AG09309 (cell line): ENCODE measurements around the gene DCHS2.

Experiments
- DNase-seq: peaks from one replicate; pipeline ENCODE4 v3.0.0-alpha.2; 2010; ENCODE audit warnings: low read depth
- H3K4me3 ChIP-seq: 2 replicates; pipeline ENCODE4 v1.5.1; 2011; ENCODE audit warnings: mild to moderate bottlenecking, low read depth, low read length, moderate library complexity; ENCODE audit not compliant: control insufficient read depth
- TF ChIP-seq, protein P1 (sequence below): IDR thresholded peaks from 2 replicates; pipeline ENCODE4 v1.5.1; 2011; ENCODE audit warnings: mild to moderate bottlenecking, low read depth, low read length, inconsistent platforms; ENCODE audit not compliant: insufficient read depth, control insufficient read depth; ENCODE audit errors: missing control alignments

Gene DCHS2

DNA sequence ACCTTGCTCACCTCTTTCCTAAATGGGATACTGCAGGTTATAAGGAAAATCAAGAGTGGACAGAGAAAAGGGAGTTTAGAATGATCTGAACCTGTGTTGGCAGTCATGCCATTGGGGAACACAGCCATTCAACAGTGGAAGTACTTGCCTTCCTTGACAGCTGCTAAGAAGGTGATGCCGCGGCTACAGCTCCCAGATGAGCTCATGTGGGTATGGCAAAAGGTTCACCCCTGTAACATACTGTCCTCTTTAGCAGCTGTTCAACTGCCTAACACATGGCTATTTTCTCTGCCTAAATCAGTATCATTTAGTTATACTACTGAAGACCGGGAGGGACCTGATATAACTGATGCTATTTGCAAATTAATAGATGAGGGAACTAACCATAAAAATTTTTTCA, 76.8 kb downstream of the DCHS2 start:
- no peak overlapping the region for H3K4me3 ChIP-seq
- TF ChIP-seq, protein P1, sequence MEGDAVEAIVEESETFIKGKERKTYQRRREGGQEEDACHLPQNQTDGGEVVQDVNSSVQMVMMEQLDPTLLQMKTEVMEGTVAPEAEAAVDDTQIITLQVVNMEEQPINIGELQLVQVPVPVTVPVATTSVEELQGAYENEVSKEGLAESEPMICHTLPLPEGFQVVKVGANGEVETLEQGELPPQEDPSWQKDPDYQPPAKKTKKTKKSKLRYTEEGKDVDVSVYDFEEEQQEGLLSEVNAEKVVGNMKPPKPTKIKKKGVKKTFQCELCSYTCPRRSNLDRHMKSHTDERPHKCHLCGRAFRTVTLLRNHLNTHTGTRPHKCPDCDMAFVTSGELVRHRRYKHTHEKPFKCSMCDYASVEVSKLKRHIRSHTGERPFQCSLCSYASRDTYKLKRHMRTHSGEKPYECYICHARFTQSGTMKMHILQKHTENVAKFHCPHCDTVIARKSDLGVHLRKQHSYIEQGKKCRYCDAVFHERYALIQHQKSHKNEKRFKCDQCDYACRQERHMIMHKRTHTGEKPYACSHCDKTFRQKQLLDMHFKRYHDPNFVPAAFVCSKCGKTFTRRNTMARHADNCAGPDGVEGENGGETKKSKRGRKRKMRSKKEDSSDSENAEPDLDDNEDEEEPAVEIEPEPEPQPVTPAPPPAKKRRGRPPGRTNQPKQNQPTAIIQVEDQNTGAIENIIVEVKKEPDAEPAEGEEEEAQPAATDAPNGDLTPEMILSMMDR: no peak
- no peak for DNase-seq

DNA sequence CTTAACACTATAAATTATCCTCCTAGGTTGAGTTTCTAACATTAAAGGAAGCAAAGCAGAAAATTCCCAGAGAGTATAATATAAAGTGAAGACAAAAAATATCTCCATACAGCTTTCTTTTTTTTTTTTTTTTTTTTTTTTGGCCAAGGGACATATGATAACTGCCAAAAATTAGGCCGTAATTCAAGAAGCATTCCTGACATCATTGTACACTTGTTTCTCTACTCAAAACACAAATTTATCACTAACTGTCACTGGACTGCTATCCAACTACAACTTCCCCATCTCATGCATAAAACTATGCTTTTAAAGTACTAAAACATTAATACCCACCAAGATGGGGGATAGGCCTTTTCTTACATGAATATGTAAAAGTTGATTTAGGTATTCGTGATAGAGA, 77.2 kb downstream of the DCHS2 start:
- no peak for DNase-seq
- H3K4me3 ChIP-seq: no peak overlapping the region
- TF ChIP-seq, protein P1: no peak

DNA sequence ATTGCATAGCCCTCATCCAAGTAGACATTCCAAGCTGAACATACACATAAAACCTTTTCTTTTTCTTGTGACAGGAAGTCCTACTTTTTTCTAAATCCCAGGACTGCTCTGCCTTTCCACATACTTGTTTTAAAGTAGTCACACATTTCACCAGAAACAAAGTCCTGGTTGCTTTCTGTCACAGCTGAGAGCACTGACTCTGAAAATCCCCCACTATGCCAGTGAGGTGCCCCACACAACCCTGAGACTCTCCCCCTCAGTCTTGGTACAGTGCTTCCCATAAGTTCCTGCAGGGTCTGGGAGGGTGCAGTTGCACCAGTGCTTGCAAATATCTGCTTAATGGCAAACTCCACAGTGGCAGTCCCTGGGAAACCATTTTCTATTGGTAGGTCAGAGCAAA, 84.2 kb downstream of the DCHS2 start:
- no peak overlapping the region for H3K4me3 ChIP-seq
- no peak for DNase-seq
- TF ChIP-seq, protein P1: no peak

DNA sequence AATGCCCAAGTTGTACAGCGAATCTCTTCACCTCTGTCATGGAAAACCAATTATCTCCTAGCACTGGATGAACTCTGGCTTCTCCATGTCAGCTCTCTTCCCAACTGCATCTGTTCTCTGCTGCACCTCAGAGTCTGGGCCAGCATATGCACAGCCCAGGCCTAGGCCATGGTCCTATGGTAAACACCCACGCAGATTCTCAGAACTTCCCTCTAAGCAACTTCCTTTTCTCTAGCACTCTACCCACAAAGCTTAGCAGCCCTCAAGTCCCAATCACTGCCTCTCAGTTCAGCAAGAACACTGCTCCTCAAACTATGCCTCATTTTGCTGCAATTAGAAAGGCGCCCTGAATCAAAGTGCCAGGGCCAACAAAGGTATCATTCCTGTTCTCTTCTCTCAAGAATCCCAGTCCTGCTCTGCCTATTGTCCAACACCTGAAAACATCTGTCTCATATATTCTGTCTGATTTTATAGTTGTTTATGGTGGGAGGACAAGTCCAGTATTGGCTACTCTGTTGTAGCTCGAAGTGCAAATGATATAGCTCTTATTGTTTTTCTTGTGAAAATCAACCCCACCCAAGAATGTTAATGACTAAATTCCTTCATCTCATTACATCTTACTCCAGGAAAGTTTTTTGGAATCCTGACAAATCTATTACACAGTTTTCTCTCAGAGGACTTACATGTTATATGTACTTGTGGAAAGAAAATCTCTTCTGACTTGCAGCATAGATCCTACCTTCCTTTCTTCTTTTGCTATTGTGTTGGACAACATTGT, 85.4 kb downstream of the DCHS2 start:
- H3K4me3 ChIP-seq: no peak overlapping the region
- TF ChIP-seq, protein P1: no peak
- no peak for DNase-seq

DNA sequence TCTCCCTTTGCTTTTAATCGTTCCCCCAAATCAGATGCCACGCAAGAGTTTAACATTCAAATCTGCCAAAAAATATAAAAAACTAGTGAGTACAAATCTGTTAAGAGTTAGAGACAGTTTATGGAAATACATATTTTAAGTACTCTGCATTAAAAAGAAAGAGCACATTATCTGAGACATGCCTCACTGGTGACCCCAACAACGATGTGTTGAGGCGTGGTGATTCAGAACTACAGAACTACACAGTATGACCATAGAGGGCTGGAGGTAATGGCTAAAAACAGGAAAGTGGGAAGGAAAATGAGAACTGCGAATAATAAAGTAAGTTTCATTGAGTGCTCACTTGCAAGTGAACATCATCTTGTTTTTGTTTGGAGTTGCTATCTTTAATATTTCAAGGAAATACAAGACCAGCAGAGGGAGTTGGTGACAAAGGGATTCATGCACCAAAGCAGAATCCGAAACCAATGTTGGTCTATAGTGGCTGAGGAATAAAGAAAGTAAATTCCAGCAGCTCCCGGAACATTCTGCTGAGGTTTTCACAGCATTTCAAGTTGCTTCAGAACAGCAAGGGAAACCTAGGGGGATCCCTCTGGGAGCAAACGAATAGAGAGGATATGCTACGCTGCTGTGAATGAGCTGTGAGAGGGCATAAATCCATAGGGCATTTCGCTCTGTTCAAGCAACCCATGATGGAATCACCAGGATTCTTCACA, 92.2 kb downstream of the DCHS2 start:
- TF ChIP-seq, protein P1: peak; percentile 49
- peak; percentile 35 for DNase-seq
- H3K4me3 ChIP-seq: no peak overlapping the region; the same call in 1 of the 2 replicates

DNA sequence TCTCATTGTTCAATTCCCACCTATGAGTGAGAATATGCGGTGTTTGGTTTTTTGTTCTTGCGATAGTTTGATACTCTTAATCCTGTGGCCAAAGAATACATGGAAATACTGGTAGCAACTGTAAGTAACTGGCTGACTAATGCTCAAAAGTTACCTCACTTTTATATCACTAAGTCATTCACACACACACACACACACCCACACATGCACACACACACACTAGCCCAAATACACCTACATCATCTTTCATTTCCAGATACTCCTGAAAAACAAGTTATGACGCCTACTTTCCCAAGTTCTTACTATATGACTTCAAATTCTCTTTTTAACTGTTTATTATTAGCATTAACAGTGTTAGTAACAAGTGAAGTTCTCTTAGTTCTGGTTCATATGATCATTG, 101.3 kb downstream of the DCHS2 start:
- DNase-seq: no peak
- H3K4me3 ChIP-seq: no peak overlapping the region
- TF ChIP-seq, protein P1: no peak
